NCI-H748 (cell line): Measurements from ENCODE around the gene KIAA1586.

ENCODE experiments used
- DNase-seq: peaks from one replicate; lab custom pipeline; 2025; ENCODE audit not compliant: unreplicated experiment; lab: John Stamatoyannopoulos, UW

KIAA1586 gene

GRCh38 chr6:57102976-57103375 lies 56.5 kb downstream of the KIAA1586 start:
- no peak for DNase-seq

- DNase-seq = no peak
Observed at GRCh38 chr6:57104336-57104735, 57.8 kb downstream of the KIAA1586 start.
